Skeletal muscle cell (primary cell): Measurements from ENCODE around the gene CYTH4.

ENCODE experiments used
- DNase-seq: peaks from one replicate; pipeline ENCODE4 v3.0.0-alpha.2; 2010; ENCODE audit warnings: low read depth
- H3K4me3 ChIP-seq: 2 replicates; pipeline ENCODE4 v1.5.1; 2011; ENCODE audit warnings: low read depth, mild to moderate bottlenecking, control low read depth, low read length, moderate library complexity

CYTH4 gene

DNA sequence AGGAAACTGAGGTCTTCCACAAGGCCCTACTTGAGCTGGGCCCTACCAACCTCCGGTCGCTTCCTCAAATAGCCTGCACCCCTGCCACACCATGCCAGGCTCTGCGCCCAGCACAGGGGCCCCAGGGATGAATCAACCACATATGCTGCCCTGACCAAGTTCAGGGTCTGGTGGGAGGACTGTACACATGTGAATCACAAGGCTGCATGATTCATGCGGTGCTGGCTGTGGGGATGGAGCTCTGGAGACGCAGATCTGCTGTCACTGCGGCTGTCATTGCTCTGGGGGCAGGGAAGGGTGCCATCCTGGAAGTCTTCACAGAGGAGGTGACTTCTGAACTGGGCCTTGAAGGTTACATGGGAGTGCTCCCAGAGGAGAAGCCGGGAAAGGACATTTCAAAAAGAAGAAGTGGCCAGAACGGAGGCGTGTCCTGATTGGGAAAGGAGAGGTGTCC lies 21.5 kb downstream of the CYTH4 start:
- no peak overlapping the region for H3K4me3 ChIP-seq
- peak; percentile 66 for DNase-seq

DNA sequence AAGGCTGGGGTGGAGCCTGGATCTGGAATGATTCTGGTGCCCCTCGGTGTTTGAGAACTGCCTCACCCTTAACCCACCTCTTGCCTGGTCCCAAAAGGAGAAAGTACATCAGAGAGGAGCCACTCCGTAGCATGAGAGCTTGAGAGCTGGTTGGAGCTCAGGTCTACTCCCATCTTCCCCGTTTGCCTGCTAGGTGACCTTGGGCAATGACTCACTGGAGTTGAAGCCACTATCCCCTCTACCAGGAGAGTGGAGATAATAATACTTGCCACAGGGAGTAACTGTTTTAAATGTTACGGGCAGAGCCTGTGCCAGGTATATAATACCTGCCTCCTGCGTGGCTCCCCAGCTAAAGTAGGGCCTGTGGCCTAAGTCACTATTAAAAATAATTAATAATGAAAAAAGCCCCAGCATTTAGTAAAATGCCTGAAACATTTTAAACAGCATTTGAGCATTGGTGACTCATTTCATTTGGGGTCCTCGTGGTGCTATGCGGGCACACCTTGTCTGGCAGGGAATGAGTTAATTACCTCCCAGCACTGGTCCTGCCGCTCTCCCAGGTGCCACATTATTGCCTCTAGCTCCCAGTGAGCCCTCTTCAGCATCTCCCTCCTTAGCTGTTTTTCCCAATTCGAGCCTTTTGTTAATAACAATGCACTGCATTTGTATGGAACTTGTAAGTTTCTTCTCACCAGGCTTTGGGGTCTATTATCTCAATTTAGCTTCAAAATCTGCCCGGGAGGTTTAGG lies 22.5 kb downstream of the CYTH4 start:
- no peak overlapping the region for H3K4me3 ChIP-seq
- DNase-seq = no peak

DNA sequence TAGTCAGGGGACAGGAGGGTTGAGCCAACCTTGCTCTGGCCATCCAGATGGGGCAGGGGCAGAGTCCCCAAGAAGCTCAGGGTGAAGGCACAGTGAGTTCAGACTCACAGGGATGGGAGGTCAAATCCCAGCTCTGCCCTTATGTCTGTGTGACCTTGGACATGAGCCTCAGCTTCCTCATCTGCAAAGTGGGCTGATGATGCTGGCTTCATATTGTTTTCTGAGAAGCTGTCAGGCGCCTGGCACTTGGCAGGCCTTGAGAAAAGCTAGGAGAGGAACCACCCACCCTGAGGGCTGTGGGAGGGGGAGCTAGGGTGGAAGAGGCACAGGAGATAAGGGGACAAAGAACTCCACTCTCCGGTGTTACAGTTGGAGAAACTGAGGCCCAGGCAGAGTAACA lies 23.6 kb downstream of the CYTH4 start:
- DNase-seq = no peak
- H3K4me3 ChIP-seq = no peak overlapping the region

DNA sequence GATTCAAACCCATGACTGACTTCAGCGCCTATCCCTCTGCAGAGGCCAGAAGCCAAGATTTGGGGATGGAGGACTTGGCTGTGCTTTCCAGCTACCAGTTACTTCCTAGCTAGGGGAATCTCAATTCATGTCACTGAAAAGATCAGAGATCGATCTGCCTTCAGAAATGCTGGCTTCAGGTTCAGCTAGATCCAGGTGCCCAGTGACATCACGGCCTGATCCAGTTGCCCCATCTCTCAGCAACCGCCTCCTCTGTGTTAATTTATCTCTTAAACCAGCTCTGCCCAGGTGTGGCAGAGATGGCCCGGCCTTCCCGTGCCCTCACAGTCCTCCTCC lies 24.2 kb downstream of the CYTH4 start:
- no peak overlapping the region for H3K4me3 ChIP-seq
- no peak for DNase-seq

DNA sequence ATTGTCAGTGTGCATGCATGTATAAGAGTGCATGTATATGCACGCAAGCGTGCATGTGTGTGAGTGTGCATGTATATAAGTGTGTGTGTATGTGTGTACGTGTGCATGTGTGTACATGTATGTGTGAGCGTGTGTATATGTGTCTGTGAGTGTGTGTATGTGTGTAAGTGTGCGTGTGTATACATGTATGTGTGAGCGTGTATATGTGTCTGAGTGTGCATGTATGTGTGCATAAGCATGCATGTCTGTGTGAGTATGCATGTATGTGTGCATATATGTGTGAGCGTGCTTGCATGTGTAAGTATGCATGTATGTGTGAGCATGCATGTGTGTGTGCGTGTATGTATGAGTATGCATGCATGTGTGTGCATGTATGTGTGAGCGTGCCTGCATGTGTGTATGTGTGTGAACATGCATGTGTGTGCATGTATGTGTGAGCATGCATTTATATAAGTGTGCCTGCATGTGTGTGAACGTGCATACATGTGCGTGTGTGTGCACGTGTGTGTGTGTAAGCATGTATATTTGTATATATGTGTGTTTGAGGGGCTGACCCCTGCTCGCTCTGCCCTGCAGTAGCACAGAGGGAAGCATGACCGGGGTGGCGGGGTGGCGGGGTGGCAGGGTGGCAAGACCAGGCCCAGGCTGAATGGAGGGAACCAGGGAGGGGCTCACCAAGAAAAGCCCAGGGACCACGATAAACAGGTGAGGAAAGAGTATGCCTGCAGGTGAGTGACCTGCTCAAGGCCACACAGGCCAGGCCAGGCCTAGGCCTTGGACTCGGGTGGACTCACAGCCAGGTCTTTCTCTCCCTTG lies 26.3 kb downstream of the CYTH4 start:
- H3K4me3 ChIP-seq = no peak overlapping the region

DNA sequence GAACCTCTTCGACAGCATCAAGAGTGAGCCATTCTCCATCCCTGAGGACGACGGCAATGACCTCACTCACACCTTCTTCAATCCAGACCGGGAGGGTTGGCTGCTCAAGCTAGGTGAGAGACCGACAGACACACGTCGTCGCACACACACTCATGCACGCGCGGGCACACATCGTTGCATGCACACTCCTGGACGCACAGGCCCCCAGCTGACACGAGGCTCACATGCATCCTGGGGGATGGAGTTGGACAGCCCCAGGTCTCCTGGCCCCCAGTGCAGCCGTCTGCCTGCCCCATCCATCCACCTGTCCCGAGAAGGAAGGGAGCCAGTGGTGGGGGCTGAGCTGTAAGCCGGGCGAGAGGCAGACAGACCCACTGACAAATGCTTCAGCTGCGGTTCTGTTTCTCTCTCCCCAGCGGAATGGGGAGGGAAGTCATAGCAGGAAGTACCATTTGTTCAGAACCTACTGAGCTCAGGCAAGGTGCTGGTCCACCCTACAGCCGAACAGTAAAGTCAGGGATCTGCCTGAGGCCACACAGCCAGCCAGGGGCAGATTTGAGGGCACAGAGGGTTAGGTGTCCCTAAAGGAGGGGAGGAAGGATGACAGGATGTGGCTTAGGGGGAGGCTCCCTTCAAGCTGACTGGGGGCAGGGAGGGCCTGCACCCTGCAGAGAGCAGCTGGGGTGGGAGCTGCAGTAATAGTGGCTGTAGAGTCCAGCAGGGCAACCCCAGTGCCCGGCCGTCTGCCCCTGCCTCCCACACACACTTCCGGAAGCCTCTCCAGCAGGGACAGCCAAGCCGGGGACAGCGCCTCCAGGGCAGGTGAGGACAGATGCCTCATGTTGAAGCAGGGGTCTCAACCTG lies 27.1 kb downstream of the CYTH4 start:
- no peak overlapping the region for H3K4me3 ChIP-seq
- DNase-seq = no peak

More for the DNA sequence above, 26.3 kb downstream of the CYTH4 start:
- DNase-seq = no peak

DNA sequence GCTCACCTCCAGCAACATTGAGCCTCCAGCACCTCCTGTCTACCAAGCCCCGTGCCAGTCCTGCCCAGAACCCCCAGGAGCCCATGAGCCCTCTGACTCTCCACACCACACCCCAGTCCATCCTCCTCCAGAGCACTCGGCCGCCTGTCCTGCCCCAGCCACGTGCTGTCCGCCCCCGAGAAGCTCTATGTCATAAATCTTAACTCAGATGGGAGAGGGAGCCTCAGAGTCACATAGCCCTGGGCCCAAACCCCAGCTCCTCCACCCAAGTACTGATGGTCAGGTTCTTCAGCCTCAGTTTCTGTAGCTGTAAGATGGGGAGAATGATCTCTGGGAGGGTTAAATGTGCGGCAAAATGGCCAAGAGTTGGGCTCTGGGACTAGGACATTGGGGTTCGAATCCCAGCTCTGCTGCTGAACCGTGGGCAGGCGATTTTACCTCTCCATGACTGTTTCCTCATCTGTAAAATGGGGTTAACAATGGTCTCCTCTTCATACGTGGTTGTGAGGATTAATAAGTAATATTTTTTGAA lies 27.8 kb downstream of the CYTH4 start:
- DNase-seq = no peak
- no peak overlapping the region for H3K4me3 ChIP-seq

DNA sequence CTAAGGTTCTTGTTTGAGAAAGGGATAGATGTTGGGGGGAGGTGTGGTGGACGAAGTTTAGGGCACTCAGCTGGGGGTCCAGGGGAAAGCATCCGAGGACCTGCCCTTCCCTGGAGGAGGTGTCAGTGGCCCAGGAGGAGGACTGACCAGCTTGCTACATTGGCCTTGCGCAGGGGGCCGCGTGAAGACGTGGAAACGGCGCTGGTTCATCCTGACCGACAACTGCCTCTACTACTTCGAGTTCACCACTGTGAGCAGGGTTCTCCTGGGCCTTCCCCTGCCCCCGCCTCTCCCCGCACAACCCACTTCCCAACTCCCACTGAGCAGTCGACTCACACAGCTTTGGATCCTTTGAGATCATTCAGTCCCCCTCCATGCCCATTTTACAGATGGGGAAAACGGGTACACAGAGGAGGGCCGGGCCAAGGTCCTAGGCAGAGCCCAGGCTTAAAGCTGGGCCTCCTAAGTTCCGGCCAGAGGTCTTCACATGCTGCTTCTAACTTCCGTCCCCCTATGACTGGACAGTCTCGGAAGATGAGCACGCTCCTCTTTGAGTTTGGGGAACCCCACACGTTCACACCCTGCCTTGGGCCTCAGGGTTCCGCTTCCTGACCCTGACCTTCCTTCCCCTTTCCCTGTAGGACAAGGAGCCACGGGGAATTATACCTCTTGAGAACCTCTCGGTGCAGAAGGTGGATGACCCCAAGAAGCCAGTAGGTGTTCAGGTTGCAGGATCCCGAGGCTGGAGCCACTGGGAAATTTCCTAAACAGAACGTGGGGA lies 28.7 kb downstream of the CYTH4 start:
- H3K4me3 ChIP-seq = no peak overlapping the region
- DNase-seq = no peak

DNA sequence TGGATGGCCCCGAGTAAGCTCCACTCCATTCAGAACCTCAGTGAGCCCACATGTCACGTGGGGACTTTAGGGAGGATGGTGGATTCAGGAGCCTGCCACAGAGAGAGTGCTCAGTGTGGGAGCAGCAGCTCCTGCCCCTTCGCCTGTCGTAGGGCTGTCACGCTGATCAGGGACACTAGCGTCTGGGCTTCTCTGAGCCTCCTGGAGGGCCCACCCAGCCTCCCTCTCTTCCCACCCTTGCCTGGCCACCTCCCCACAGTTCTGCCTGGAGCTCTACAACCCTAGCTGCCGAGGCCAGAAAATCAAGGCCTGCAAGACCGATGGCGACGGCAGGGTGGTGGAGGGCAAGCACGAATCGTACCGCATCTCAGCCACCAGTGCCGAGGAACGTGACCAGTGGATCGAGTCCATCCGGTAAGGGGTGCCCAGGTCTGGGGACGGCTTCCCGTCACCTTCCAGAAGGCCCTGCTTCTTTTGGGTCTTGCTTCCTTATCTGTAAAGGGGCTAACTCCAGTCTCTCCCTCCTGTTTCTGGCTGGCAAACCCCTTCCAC lies 29.5 kb downstream of the CYTH4 start:
- H3K4me3 ChIP-seq = no peak overlapping the region
- DNase-seq = no peak

DNA sequence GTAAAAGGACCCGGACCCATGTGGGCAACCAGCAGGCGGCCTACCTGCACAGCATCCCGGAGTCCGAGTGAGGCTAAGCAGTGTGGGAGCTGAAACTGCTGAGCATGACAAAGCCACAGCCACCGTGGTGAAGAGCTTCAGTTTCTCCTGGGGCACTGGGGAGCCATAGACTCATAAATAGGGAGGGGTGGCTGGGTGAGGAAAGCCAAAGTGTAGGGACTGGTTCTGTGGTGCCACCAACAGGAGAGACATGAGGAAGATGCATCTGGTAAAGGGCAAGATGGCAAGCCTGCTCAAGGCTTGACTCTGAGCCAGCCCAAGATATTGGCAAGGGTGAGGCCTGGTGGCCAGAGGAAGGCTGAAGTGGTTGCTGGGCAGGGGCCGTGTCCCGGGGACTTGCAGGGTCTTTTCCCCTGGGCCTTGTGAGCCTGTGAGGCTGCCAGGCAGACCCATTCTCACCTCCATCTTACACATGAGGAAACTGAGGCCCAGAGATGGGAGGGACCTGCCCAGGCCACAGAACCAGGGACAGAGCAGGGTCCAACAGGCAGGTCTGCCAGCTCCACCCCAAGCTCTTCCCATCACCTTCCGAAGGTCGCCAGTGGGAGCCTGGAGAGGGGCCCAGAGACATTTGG lies 30.4 kb downstream of the CYTH4 start:
- DNase-seq = no peak
- no peak overlapping the region for H3K4me3 ChIP-seq

DNA sequence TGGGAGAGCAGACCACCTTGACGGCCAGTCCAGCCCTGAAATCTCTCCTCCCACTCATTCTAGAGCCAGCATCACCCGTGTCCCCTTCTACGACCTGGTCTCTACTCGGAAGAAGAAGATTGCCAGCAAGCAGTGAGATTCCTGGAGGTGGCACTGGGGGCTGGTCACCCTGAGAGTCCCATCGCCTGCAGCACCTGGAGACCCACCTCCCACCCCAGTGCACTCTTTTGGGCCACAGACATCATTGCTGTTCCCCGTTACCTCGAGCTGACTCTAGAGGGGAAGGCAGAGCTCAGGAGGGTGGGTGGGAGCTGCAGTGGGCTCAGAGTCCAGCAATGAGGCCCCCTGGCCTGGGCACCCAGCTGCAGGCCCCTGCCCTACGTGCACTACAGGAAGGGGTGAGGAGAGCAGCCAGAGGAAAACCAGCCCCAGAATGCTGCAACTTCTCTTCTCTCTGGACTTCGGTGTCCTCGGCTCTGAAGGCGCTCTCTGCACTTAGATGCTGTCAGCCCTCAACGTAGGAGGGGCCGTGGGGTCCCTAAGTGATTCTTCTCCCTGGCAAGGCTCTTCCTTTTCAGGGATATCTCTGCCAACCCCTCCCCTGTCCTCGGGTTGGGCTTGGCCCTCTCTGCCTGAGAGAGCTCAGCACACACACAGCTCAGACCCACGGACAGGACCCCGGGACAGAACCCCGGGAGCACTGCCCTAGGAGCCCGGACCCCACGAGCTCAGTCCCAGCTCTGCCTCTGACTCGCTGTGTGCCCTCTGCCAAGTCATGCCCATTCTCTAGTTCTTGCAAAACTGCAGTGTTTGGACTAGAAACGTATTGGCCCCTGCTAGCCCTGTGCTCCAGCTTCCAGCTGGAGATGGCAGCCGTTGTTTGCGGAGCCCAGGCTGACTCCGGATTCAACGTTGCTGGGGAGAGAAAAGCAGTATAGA lies 31.3 kb downstream of the CYTH4 start:
- DNase-seq = no peak
- H3K4me3 ChIP-seq = no peak overlapping the region

DNA sequence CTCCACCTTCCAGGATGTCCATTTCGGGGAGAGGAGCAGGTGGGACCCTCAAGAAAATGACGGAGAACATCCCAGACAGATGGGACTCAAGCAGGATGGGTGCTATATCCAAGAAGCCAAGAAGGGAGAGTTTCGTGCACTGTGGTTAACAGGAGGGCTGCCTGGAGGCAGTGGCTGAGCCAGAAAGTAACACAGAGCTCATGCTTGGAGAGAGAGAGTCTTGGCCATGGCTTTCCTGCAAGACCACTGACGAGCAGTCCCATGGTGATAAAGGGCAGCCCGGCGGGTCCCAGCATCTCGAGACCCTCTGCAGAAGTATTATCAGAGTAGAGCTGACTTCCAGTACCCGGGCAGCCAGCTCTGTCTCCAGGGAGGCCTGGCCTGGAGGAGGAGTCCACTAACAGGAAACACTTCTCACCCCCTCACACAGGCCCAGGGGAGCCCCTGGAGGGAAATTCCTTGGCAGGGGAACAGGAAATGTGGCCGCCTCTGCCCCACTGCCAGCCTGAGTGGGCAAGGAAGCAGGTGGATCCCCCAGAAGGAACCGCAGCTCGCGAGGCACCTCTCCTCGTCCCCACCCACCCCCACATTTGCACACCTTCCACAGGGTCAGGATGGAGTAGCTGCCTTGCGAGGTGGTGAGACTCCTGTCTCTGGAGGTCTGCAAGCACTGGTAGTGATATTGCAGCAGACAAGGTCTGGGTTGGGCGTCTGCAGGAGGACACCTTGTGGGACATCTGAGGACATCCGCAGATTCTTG lies 32.2 kb downstream of the CYTH4 start:
- H3K4me3 ChIP-seq = no peak overlapping the region
- no peak for DNase-seq

DNA sequence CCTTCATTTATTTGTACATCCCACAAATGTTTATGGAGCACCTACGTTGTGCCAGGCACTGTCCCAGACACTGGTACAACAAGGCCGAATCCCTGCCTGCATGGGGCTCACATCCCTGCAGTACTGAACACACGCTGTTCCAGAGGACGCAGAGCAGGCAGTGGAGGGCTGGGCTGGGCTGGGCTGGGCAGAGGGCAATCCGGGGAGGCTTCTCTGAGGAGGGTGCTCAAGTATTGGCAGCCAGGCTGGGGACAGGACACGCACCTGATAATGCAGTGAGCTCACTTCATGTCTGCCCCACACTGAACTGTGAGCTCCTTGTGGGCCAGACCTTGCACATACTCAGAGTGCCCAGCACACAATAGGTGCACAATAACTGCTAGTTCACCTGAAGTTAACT lies 34.1 kb downstream of the CYTH4 start:
- DNase-seq = no peak
- H3K4me3 ChIP-seq = no peak overlapping the region

DNA sequence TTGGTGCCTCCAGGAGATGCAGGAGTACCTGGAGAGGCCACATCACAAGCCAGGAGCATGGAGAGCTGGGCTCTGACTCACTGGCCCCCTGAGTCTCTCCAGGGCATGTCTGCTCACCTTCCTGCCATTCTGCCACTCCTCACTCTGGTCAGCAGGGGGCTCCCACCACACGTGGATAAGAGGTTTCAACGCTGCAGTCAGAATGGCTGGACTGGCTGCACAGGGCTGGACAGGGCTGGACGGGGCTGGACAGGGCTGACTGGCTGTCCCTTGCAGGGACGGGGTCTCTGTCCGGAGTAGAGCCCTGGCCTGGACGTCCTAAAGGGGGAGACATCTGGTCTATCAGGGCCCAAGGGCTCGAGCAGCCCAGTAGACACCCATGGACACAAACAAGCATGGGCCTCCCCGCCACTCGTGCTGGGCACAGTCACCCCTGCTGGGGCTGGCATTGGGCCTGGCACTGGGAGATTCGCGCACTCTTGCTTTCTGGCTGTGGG lies 34.6 kb downstream of the CYTH4 start:
- no peak overlapping the region for H3K4me3 ChIP-seq
- peak; percentile 53 for DNase-seq

DNA sequence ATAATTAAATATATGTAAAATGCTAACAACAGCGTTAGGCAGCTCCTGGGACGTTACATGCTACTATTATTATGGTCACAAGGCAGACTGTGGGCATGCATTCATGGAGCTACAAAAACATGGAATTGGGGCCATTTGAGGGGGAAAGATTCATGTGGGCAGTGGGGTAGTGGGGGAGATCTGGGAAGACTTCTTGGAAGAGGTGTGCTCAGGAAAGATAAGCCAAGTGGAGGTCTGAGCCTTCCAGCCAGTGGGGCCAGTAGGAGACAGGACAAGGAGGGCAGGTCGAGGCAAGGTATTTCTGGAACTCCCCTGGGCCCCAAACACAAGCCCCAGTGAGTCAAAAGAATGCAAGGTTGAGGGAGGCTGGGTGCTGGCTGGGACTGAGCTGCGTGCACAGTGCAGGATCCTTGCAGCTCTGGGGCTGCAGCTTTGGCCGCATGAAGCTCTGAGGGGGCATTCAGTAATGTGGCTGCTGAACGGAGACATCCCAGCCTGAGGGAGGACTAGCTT lies 35.4 kb downstream of the CYTH4 start:
- DNase-seq = no peak
- no peak overlapping the region for H3K4me3 ChIP-seq

DNA sequence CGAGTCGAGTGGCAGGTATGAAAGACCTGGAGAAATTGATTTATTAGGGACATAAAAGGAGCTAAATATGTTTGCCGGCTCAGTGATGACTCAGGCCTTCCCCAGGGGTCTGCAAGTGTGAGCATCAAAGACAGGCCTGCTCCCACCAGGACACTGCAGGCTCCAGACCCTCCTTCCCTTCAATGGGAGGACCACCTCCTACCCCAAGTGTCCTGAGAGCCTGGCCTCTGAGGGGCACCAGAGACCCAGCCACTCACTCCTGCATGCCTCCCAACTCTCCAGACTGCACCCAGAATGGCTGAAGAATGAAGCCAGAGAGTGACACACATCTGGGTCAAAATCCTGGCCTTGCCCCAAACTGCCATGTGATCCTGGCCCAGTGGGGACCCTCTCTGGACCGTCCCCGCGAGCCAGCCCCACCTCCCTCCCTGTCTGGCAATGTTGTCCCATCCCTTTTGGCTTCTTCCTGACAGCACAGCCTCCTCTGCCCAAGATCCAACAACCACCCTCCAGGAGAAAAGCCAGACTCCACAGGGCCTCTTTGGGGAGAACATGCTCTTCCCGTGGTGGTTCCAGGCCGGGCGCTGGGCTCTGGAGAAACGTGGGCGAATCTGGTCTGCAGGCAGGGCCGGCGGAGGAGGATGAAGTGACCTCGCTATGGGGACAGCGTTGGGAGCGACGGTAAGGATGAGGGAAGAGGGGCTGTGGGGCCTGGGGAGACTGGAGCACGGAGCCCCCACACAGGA lies 36.2 kb downstream of the CYTH4 start:
- DNase-seq = no peak
- no peak overlapping the region for H3K4me3 ChIP-seq
